ENCODE data around the gene DNM1. TPM values are rescaled to one million over a fixed set of nuclear protein-coding genes. Genes with fewer than 3 reads are reported as not detected.

Gene DNM1
- total and polyA plus RNA-seq, 2 experiments from 2014 or later: 14.4 to 37.2 TPM

GRCh38 chr9:128208946-128209669 is 5.9 kb downstream of the DNM1 start:
- no peaks in the 10 kb centered on the region for H3K27me3 ChIP-seq
- no peak for TF ChIP-seq EZH2phosphoT487 (IDR thresholded peaks at IDR 0.05; ENCODE audit: low read depth, severe bottlenecking, unreplicated experiment)
- TF ChIP-seq EZH2 (IDR thresholded peaks at IDR 0.05; ENCODE audit: borderline replicate concordance): no peak
- no peak for TF ChIP-seq CTCF (IDR thresholded peaks at IDR 0.05; ENCODE audit: poor library complexity)
- 94% methylated on average over 15 of the region's 15 CpGs for WGBS (ENCODE audit: low lambda C conversion rate, missing lambda C conversion rate)

DNA sequence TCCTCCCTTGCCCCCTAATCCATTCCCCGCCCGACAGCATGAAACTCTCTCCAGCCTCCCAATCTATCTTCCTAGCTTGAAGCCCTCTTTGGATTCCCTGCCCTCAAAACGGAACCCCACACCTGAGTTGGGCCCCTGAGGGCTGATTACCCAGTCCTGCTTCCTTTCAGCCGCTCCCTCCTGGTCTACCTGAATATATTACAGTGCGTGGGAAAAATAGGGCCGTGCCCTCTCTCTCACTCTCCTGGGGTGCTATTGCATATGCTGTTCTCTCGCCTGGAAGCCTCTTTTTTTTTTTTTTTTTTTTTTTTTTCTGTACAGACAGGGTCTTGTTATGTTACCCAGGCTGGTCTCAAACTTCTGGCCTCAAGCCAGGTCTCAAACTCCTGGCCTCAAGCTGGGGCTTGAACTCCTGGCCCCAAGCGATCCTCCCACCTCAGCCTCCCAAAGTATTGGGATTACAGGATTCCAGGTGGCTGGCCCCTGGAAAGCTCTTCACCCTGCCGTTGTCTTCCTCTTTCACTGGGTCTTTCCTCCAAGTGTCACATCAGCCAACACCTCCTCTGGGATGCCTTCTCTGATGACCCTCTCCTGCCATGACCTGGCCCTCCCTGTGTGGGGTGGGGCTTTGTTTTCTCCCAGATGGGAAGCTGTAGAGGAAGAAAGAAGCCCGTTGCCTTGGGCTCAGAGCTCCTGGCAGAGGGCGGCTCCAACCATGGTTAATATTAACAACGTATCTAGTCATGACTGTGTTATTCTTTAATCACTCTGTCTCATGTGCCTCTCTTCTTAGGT is 8.2 kb downstream of the DNM1 start:
- no peak overlapping the region for H3K4me3 ChIP-seq
- H3K4me2 ChIP-seq: peak overlapping the region; percentile 44
- WGBS (ENCODE audit: low lambda C conversion rate, missing lambda C conversion rate): 72% methylated on average over 12 of the region's 12 CpGs
- no peaks in the 10 kb centered on the region for H3K36me3 ChIP-seq (replicated peaks; ENCODE audit: insufficient read depth, low read depth)
- no peak for DNase-seq (ENCODE audit: low spot score)
- no peaks in the 10 kb centered on the region for H4K20me1 ChIP-seq (ENCODE audit: insufficient read depth, poor library complexity, severe bottlenecking)
- peaks cover 22% of the 10 kb centered on the region for H3K4me1 ChIP-seq (ENCODE audit: insufficient read depth)
- H3K27me3 ChIP-seq: no peaks in the 10 kb centered on the region
- no peaks in the 10 kb centered on the region for H3K9me2 ChIP-seq (replicated peaks; ENCODE audit: insufficient read depth)
- H2AFZ ChIP-seq: no peak overlapping the region
- H3K27ac ChIP-seq: no peak overlapping the region
- no peaks in the 10 kb centered on the region for H3K79me2 ChIP-seq
- no peak for TF ChIP-seq EZH2phosphoT487 (IDR thresholded peaks at IDR 0.05; ENCODE audit: low read depth, severe bottlenecking, unreplicated experiment)
- TF ChIP-seq EZH2 (IDR thresholded peaks at IDR 0.05; ENCODE audit: borderline replicate concordance): no peak
- TF ChIP-seq CTCF (IDR thresholded peaks at IDR 0.05; ENCODE audit: poor library complexity): no peak
- no peaks in the 10 kb centered on the region for H3K9me3 ChIP-seq (ENCODE audit: low read depth)

More at GRCh38 chr9:128208946-128209669, 5.9 kb downstream of the DNM1 start:
- Histone ChIP-seq H3K9me3 (ENCODE audit: low read depth) (no peaks in the 10 kb centered on the region), H2AFZ (no peak overlapping the region), H3K36me3 (replicated peaks; ENCODE audit: insufficient read depth, low read depth) (no peaks in the 10 kb centered on the region), H3K4me2 (no peak overlapping the region), H3K27ac (no peak overlapping the region), H3K79me2 (peaks cover 13% of the 10 kb centered on the region), H3K4me3 (no peak overlapping the region), H3K4me1 (ENCODE audit: insufficient read depth) (peaks cover 14% of the 10 kb centered on the region), H4K20me1 (ENCODE audit: insufficient read depth, poor library complexity, severe bottlenecking) (no peaks in the 10 kb centered on the region), H3K9me2 (replicated peaks; ENCODE audit: insufficient read depth) (no peaks in the 10 kb centered on the region)
- DNase-seq (ENCODE audit: low spot score): peak; percentile 3

- H2AFZ ChIP-seq: no peak overlapping the region
- no peak overlapping the region for H3K4me3 ChIP-seq
- H3K27me3 ChIP-seq: no peaks in the 10 kb centered on the region
- H3K4me1 ChIP-seq (ENCODE audit: insufficient read depth): peaks cover 18% of the 10 kb centered on the region
- WGBS (ENCODE audit: low lambda C conversion rate, missing lambda C conversion rate): 91% methylated on average over 2 of the region's 2 CpGs
- no peaks in the 10 kb centered on the region for H3K79me2 ChIP-seq
- H3K27ac ChIP-seq: no peak overlapping the region
- peak overlapping the region; percentile 44 for H3K4me2 ChIP-seq
- no peaks in the 10 kb centered on the region for H3K9me3 ChIP-seq (ENCODE audit: low read depth)
- no peaks in the 10 kb centered on the region for H3K36me3 ChIP-seq (replicated peaks; ENCODE audit: insufficient read depth, low read depth)
- no peaks in the 10 kb centered on the region for H4K20me1 ChIP-seq (ENCODE audit: insufficient read depth, poor library complexity, severe bottlenecking)
- TF ChIP-seq EZH2phosphoT487 (IDR thresholded peaks at IDR 0.05; ENCODE audit: low read depth, severe bottlenecking, unreplicated experiment) (no peak), CTCF (IDR thresholded peaks at IDR 0.05; ENCODE audit: poor library complexity) (no peak), EZH2 (IDR thresholded peaks at IDR 0.05; ENCODE audit: borderline replicate concordance) (no peak)
- no peaks in the 10 kb centered on the region for H3K9me2 ChIP-seq (replicated peaks; ENCODE audit: insufficient read depth)
- DNase-seq (ENCODE audit: low spot score): no peak
These were observed 8.8 kb downstream of the DNM1 start for GRCh38 chr9:128211981-128212281.
